Choroid plexus epithelial cell (primary cell): ENCODE data around the gene TAF3.

Experiments used
- DNase-seq: peaks from one replicate; pipeline ENCODE4 v3.0.0-alpha.2; 2010; ENCODE audit warnings: low read depth
- H3K4me3 ChIP-seq: 2 replicates; pipeline ENCODE4 v1.5.1; 2011; ENCODE audit warnings: low read depth, mild to moderate bottlenecking, control low read depth, low read length, moderate library complexity
- CTCF ChIP-seq: conservative IDR thresholded peaks from 2 replicates; pipeline ENCODE4 v1.5.1; 2011; ENCODE audit warnings: low read depth, mild to moderate bottlenecking, control low read depth, inconsistent platforms, low read length, moderate library complexity

The TAF3 gene

GRCh38 chr10:7922707-7923106 is 104.4 kb downstream of the TAF3 start:
- H3K4me3 ChIP-seq = no peak overlapping the region
- DNase-seq = no peak
- TF ChIP-seq CTCF = no peak

- H3K4me3 ChIP-seq = no peak overlapping the region
- no peak for DNase-seq
- no peak for TF ChIP-seq CTCF
Observed at GRCh38 chr10:7928536-7928935, 110.2 kb downstream of the TAF3 start.

- DNase-seq = peak; percentile 39
- TF ChIP-seq CTCF = no peak
Observed at GRCh38 chr10:7932301-7933036, 114.2 kb downstream of the TAF3 start.

GRCh38 chr10:7933262-7933661 is 115.0 kb downstream of the TAF3 start:
- DNase-seq = no peak
- H3K4me3 ChIP-seq = no peak overlapping the region
- no peak for TF ChIP-seq CTCF

More at GRCh38 chr10:7932301-7933036, 114.2 kb downstream of the TAF3 start:
- H3K4me3 ChIP-seq = no peak overlapping the region

- no peak overlapping the region for H3K4me3 ChIP-seq
- no peak for DNase-seq
- TF ChIP-seq CTCF = no peak
Observed at GRCh38 chr10:7933757-7934156, 115.5 kb downstream of the TAF3 start.

- no peak for DNase-seq
- TF ChIP-seq CTCF = no peak
- H3K4me3 ChIP-seq = no peak overlapping the region
Observed at GRCh38 chr10:7937315-7937945, 119.1 kb downstream of the TAF3 start.

- TF ChIP-seq CTCF = no peak
- no peak for DNase-seq
- H3K4me3 ChIP-seq = no peak overlapping the region
Observed at GRCh38 chr10:7941576-7941975, 123.3 kb downstream of the TAF3 start.
